Stimulated activated memory B cell treated with anti-CD40 and anti-IgM and Interleukin-4, amounts not matched to agents 10 μg/mL and 1 μg/mL and 100 μg/mL, for 72 hours (primary cell): ENCODE results near the gene PRODH.
"Not testable (repeated sequence)": the region's sequence is repeated elsewhere in the genome, so short reads cannot be mapped to it uniquely, and the experiment has no call there.

Source experiments
- ATAC-seq: fragments of 150-1000 bp; cut with Tn5 transposase; 2 replicates; pipeline ENCODE4 v1.10.0; 2021
- H3K27ac Mint-ChIP-seq: one replicate; pipeline ENCODE4 v1.8.0; 2022; ENCODE audit warnings: mild to moderate bottlenecking, mixed read lengths
- H3K27me3 Mint-ChIP-seq: one replicate; pipeline ENCODE4 v1.8.0; 2022; ENCODE audit warnings: mixed read lengths
- H3K36me3 Mint-ChIP-seq: one replicate; pipeline ENCODE4 v1.8.0; 2022; ENCODE audit warnings: mixed read lengths
- H3K4me1 Mint-ChIP-seq: one replicate; pipeline ENCODE4 v1.8.0; 2022; ENCODE audit warnings: mixed read lengths
- H3K4me3 Mint-ChIP-seq: one replicate; pipeline ENCODE4 v1.8.0; 2022; ENCODE audit warnings: mild to moderate bottlenecking, moderate library complexity, mixed read lengths
- H3K9me3 Mint-ChIP-seq: one replicate; pipeline ENCODE4 v1.8.0; 2022; ENCODE audit warnings: mixed read lengths

The PRODH gene

GRCh38 chr22:18960166-18960820 lies 24.2 kb upstream of the PRODH start:
- peaks cover 35% of the 10 kb centered on the region for H3K27me3 Mint-ChIP-seq
- H3K4me1 Mint-ChIP-seq, H3K4me3 Mint-ChIP-seq, H3K27ac Mint-ChIP-seq, H3K9me3 Mint-ChIP-seq, H3K36me3 Mint-ChIP-seq, ATAC-seq: not testable (repeated sequence)

DNA sequence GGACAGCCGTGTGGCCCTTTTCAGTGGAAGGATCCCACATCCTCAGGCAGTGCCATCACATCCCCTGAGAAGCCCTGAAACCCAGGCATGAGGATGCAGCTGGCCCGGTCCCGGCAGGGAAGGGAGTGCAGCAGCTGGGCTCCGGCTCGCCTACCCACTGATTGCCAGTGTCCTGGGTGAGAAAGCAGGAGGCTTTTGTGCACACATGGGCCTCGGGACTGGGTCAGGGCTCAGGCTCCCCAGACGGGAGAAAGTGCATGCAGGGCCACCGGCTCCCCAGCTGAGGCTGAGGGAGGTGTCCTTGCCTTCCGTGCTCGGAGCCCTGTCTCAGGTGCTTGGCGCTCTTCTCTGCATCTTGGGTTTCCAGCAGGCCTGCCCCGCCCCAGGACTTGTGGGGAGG lies 23.6 kb upstream of the PRODH start:
- not testable (repeated sequence) for H3K9me3 Mint-ChIP-seq, H3K27ac Mint-ChIP-seq, H3K36me3 Mint-ChIP-seq, H3K4me1 Mint-ChIP-seq, ATAC-seq, H3K4me3 Mint-ChIP-seq
- H3K27me3 Mint-ChIP-seq = peaks cover 41% of the 10 kb centered on the region

DNA sequence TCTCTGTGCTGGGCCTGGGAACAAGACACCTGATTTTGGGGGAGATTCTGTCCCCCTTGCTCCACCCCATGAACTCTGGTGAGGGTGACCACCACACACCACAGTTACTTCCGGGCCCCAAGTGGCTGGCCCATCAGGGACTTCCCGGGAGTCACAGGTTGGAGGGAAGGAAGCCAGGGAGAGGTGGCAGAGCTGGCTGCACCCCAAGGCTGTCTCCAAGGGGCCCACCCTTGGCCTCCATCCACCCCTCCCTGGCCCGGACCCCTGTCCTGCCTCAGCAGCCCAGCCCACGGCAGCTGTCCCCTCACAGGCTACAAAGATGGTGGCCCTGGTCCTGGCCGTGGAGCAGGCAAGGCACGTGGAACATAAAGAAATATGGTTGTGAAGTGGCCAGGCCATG lies 23.2 kb upstream of the PRODH start:
- peaks cover 46% of the 10 kb centered on the region for H3K27me3 Mint-ChIP-seq
- H3K36me3 Mint-ChIP-seq, H3K4me1 Mint-ChIP-seq, ATAC-seq, H3K4me3 Mint-ChIP-seq, H3K9me3 Mint-ChIP-seq, H3K27ac Mint-ChIP-seq: not testable (repeated sequence)

GRCh38 chr22:18958738-18959137 lies 22.6 kb upstream of the PRODH start:
- not testable (repeated sequence) for H3K9me3 Mint-ChIP-seq, H3K36me3 Mint-ChIP-seq, H3K4me1 Mint-ChIP-seq, ATAC-seq, H3K27ac Mint-ChIP-seq, H3K4me3 Mint-ChIP-seq
- H3K27me3 Mint-ChIP-seq = peaks cover 49% of the 10 kb centered on the region

DNA sequence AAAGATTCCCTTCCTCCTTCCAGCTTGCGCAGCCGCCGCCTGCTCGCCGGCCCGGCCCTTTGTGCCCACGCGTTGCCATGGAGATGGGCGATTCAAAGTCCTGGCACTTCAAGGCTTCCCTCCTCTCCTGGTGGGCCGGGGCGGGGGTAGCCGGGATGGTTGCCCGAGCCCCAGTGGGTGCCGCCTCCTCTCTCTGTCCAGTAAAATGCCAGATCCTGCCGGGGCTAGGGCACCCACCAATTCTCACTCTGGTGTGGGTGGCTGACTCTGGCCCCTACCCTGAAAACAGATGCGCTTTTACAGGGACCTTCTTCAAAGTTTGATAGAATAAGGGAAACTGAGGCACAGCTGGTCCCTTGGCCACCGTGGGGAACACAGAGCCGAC lies 22.2 kb upstream of the PRODH start:
- H3K36me3 Mint-ChIP-seq, H3K27ac Mint-ChIP-seq, ATAC-seq, H3K4me1 Mint-ChIP-seq, H3K9me3 Mint-ChIP-seq, H3K4me3 Mint-ChIP-seq: not testable (repeated sequence)
- H3K27me3 Mint-ChIP-seq = peaks cover 51% of the 10 kb centered on the region

DNA sequence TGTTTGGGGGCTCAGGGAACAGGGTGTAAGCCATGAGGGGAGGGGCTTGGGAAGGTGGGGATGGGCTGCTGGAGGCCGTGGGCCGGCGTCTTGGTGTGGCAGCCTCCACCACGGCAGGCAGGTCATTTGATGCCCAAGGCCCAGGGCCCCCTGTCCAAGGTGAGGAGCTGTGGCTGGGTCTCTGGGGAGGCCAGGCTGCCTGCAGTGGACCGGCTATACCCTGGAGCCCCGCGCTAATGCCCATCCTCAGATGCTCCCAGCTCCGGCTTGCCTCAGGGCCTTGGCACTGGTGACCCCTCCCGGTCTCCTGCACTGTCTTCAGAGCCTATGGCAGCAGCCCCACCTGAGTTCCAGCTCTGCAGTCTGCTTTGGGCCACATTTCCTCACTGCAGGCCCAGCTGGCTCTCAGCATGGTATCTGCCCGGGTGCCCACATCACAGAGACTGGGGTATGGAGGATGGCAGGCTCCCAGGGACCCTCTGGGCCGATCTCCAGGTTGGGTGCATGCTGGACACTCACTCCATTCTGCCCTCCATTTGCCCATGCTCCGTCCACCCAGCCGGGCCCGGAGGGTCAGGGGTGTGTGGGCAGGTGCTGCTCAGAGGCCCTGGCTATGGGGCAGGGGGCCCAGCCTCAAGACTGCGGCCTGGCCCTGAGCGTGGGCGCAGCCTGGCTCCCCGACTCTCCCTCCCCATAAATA lies 21.7 kb upstream of the PRODH start:
- H3K27ac Mint-ChIP-seq, H3K9me3 Mint-ChIP-seq, H3K4me1 Mint-ChIP-seq, H3K4me3 Mint-ChIP-seq, H3K36me3 Mint-ChIP-seq, ATAC-seq: not testable (repeated sequence)
- H3K27me3 Mint-ChIP-seq = peaks cover 57% of the 10 kb centered on the region

DNA sequence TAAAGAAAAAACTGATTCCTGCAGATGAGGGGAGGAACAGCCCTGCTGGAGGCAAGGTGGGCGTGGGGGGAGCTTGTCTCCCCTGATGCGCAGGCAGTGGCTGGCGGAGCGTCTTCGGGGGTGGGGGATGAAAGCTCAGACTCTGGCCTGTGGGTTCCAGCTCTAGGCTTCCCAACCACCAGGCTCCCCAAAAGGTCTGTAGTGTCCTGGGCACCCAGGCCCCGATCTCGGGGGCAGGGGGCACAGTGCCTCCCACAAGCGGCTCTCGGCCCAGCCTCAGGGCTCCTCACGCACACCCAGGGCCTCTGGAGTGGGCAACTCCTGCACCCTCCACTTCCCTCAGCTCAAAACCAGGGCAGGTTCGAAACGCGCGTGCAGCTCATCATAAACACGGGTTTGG lies 20.9 kb upstream of the PRODH start:
- not testable (repeated sequence) for ATAC-seq, H3K4me1 Mint-ChIP-seq, H3K27ac Mint-ChIP-seq, H3K36me3 Mint-ChIP-seq, H3K4me3 Mint-ChIP-seq, H3K9me3 Mint-ChIP-seq
- peaks cover 56% of the 10 kb centered on the region for H3K27me3 Mint-ChIP-seq

DNA sequence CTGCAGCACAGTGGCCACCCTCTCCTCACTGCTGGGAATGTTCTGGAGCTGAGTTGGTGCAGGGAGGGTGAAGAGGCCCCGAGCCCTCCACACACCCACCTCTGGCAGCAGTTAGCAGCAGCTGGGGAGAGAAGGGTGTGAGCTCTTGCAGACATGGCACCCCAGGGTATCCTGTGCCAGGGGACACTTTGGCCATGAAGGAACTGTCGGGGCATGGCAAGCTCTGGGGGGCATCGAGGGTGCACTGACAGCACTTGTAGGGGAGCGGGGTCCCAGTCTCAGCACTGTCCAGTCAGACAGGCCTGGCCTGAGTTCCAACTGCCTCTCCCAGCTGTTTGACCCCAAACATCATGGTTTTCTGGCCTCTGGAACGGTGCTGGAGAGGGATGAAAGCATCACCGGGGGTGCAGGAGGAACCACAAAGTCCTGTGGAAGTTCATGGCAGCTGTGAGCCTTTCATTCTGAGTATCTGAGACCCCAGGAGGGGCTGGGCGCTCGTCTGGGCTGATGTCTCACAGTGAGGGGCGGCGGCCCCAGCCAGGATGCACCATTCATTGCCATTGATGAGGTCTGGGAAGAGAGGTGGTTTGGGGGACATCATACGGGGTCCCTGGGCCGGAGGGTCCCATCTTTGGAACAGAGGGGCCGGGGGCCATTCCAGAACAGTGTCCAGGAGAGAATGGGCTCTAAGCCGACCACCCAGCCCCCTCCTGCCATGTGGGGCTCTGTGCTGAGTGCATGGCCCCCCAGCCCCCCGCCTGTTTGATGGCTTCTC lies 20.2 kb upstream of the PRODH start:
- H3K27ac Mint-ChIP-seq, ATAC-seq, H3K4me1 Mint-ChIP-seq, H3K9me3 Mint-ChIP-seq, H3K4me3 Mint-ChIP-seq, H3K36me3 Mint-ChIP-seq: not testable (repeated sequence)
- peaks cover 49% of the 10 kb centered on the region for H3K27me3 Mint-ChIP-seq

DNA sequence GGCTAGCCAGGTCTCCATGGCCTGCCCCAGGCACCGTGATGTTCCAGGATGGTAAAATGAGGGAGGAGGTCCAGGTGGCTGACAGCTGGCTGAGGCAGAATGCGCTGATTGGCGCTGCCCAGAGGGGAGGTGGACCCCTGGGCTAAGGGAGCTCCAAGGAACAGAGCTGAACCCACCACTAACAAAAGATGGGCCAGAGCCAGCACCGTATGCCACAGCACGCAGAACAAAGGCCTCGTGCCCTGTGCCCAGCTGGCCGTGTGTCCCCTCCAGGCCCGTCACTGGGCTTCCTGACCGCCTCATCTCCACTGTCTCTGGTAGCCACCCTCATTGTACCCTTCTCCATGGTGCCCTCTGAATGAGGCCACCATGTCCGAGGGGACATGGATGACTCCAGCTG lies 19.6 kb upstream of the PRODH start:
- Mint-ChIP-seq H3K4me1 (no peaks in the 10 kb centered on the region), H3K4me3 (no peak overlapping the region), H3K27me3 (peaks cover 48% of the 10 kb centered on the region), H3K27ac (no peak overlapping the region), H3K36me3 (no peaks in the 10 kb centered on the region), H3K9me3 (no peaks in the 10 kb centered on the region)
- no peak for ATAC-seq

DNA sequence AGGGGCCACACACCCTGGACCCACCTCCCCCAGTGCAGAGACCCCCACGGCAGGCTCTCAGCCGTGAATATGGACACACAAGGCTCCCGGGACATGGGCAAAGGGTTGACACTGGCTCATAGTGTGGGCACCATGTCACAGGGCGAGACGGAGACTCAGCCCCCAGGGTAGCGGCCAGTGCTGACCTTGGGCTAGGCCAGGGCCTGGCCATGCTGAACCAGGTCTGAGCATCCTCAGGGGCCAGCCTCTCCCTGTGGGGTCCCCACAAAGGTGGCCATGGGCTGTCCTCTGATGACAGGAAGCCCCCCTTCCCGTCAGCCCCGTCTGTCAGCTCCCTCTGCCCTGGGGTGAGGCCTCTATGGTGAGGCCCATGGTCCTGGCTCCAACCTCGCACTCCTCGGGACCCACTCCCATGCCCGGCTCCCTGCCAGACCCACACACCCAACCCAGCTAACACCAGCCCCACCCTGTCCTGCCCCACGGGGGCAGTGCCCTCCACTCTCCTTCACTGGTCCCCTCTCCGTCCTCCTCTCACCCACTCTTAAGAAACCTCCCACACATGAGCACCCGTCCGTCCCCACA lies 19.0 kb upstream of the PRODH start:
- no peak overlapping the region for H3K4me3 Mint-ChIP-seq
- peaks cover 54% of the 10 kb centered on the region for H3K27me3 Mint-ChIP-seq
- no peaks in the 10 kb centered on the region for H3K9me3 Mint-ChIP-seq
- H3K36me3 Mint-ChIP-seq = no peaks in the 10 kb centered on the region
- H3K4me1 Mint-ChIP-seq = no peaks in the 10 kb centered on the region
- no peak overlapping the region for H3K27ac Mint-ChIP-seq
- ATAC-seq = no peak

GRCh38 chr22:18954303-18954989 lies 18.4 kb upstream of the PRODH start:
- not testable (repeated sequence) for H3K36me3 Mint-ChIP-seq, H3K4me3 Mint-ChIP-seq, H3K9me3 Mint-ChIP-seq, H3K4me1 Mint-ChIP-seq, H3K27ac Mint-ChIP-seq
- H3K27me3 Mint-ChIP-seq = peaks cover 61% of the 10 kb centered on the region
- ATAC-seq = peak; percentile 72

DNA sequence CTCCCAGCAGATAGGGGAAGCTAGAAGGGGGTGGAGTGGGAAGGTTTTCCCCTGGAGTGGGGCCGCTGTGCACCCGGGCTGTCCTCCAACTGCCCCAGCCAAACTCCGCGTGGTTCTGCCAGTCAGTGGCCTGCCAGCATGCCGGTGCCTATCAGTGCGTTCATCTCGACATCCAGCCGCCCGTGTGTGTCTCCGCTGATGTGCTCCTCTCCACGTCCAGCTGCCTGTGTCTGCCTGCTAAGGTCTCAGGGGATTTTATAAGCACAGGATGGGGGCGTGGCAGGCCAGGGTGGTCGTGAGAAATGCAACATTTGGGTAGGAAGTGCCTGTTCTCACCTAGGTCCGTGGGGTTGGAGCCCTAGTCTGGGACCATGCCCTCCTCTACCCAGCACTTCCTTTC lies 17.0 kb upstream of the PRODH start:
- H3K4me3 Mint-ChIP-seq, H3K27ac Mint-ChIP-seq, ATAC-seq, H3K36me3 Mint-ChIP-seq, H3K9me3 Mint-ChIP-seq, H3K4me1 Mint-ChIP-seq: not testable (repeated sequence)
- peaks cover 60% of the 10 kb centered on the region for H3K27me3 Mint-ChIP-seq

DNA sequence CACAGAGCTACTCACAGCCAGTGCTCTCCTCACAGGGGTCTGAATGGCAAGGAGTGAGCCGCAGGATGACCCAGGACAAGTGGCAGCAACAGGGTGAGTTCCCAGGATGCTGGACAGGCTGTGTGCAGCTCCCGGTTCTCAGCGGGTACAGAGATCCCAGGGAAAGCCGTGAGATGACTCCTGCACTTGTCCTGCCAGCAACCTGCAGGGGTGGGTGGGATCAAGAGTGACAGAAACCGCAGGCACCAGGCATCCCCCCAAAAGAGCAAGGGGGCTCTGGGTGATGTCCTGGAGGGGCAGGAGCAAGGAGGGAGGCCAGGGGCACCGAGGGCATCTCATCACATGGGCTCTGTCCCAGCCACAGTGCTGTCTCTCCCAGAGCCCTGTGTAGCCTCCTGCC lies 15.9 kb upstream of the PRODH start:
- Mint-ChIP-seq H3K27me3 (peaks cover 67% of the 10 kb centered on the region), H3K4me1 (no peaks in the 10 kb centered on the region), H3K36me3 (no peaks in the 10 kb centered on the region), H3K9me3 (no peaks in the 10 kb centered on the region), H3K27ac (no peak overlapping the region), H3K4me3 (no peak overlapping the region)
- ATAC-seq = no peak

- Mint-ChIP-seq H3K27ac (no peak overlapping the region), H3K36me3 (no peaks in the 10 kb centered on the region), H3K9me3 (no peaks in the 10 kb centered on the region), H3K4me1 (no peaks in the 10 kb centered on the region), H3K27me3 (peaks cover 60% of the 10 kb centered on the region), H3K4me3 (no peak overlapping the region)
- no peak for ATAC-seq
These were observed 14.0 kb upstream of the PRODH start for GRCh38 chr22:18950141-18950540.

DNA sequence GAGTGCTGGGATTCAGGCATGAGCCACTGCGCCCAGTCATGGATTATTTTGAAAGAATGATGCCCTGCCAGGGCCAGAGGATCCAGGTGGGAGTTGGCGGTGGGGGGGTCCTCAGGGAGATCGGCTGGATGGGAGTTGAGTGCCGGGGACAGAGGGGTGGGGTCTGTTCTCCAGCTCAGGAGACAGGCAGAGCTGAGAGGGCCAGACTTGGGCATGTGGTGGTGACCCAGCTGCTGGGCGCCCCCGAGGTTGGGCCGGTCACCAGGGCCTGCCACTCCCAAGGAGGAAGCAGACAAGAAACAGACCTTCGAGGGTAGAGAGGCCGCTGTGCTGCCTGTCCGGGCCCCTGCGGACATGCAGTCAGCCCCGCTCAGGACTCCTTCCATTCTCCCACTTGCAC lies 11.8 kb upstream of the PRODH start:
- no peak overlapping the region for H3K27ac Mint-ChIP-seq
- peaks cover 41% of the 10 kb centered on the region for H3K27me3 Mint-ChIP-seq
- ATAC-seq = no peak
- H3K36me3 Mint-ChIP-seq = no peaks in the 10 kb centered on the region
- no peaks in the 10 kb centered on the region for H3K9me3 Mint-ChIP-seq
- no peak overlapping the region for H3K4me3 Mint-ChIP-seq
- H3K4me1 Mint-ChIP-seq = no peaks in the 10 kb centered on the region
